ENCODE measurements around the gene NEURL1B.
"Not testable (repeated sequence)": the region's sequence is repeated elsewhere in the genome, so short reads cannot be mapped to it uniquely, and the experiment has no call there.

NEURL1B gene

GRCh38 chr5:172598251-172599203 lies 42.5 kb upstream of the NEURL1B start:
- Histone ChIP-seq H3K27ac (no peak overlapping the region), H3K27me3 (replicated peaks) (no peaks in the 10 kb centered on the region), H3K36me3 (replicated peaks) (no peaks in the 10 kb centered on the region), H3K4me3 (ENCODE audit: low read depth, low read length) (no peak overlapping the region)
- in situ Hi-C loops (cut with HindIII; ENCODE audit: low pct_ligation_motif_present, low sequenced_read_pairs), result no loop called here
- DNase-seq, result no peak
- no peak for TF ChIP-seq CTCF (IDR thresholded peaks at IDR 0.05; ENCODE audit: low read depth, low read length, missing control alignments)

GRCh38 chr5:172599204-172599567 lies 41.9 kb upstream of the NEURL1B start:
- Histone ChIP-seq H3K27ac (no peak overlapping the region), H3K4me3 (ENCODE audit: low read depth, low read length) (no peak overlapping the region), H3K27me3 (replicated peaks) (no peaks in the 10 kb centered on the region), H3K36me3 (replicated peaks) (no peaks in the 10 kb centered on the region)
- no peak for TF ChIP-seq CTCF (IDR thresholded peaks at IDR 0.05; ENCODE audit: low read depth, low read length, missing control alignments)
- no peak for DNase-seq
- in situ Hi-C loops (cut with HindIII; ENCODE audit: low pct_ligation_motif_present, low sequenced_read_pairs), result no loop called here

GRCh38 chr5:172600571-172600970 lies 40.5 kb upstream of the NEURL1B start:
- no peak for TF ChIP-seq CTCF (IDR thresholded peaks at IDR 0.05; ENCODE audit: low read depth, low read length, missing control alignments)
- no peak overlapping the region for H3K4me3 ChIP-seq (ENCODE audit: low read depth, low read length)
- no peak overlapping the region for H3K27ac ChIP-seq
- H3K36me3 ChIP-seq (replicated peaks), result no peaks in the 10 kb centered on the region
- H3K27me3 ChIP-seq (replicated peaks), result no peaks in the 10 kb centered on the region
- in situ Hi-C loops (cut with HindIII; ENCODE audit: low pct_ligation_motif_present, low sequenced_read_pairs), result no loop called here
- no peak for DNase-seq

GRCh38 chr5:172601576-172601975 lies 39.5 kb upstream of the NEURL1B start:
- H3K27me3 ChIP-seq (replicated peaks); in situ Hi-C loops (cut with HindIII; ENCODE audit: low pct_ligation_motif_present, low sequenced_read_pairs); H3K4me3 ChIP-seq (ENCODE audit: low read depth, low read length); H3K27ac ChIP-seq; DNase-seq; H3K36me3 ChIP-seq (replicated peaks): not testable (repeated sequence)

- Histone ChIP-seq H3K27ac (no peak overlapping the region), H3K4me3 (ENCODE audit: low read depth, low read length) (no peak overlapping the region), H3K27me3 (replicated peaks) (no peaks in the 10 kb centered on the region), H3K36me3 (replicated peaks) (no peaks in the 10 kb centered on the region)
- TF ChIP-seq CTCF (IDR thresholded peaks at IDR 0.05; ENCODE audit: low read depth, low read length, missing control alignments), result no peak
- peak; percentile 11 for DNase-seq
- in situ Hi-C loops (cut with HindIII; ENCODE audit: low pct_ligation_motif_present, low sequenced_read_pairs), result no loop called here
These were observed 38.3 kb upstream of the NEURL1B start for GRCh38 chr5:172602783-172603231.

- no peak for TF ChIP-seq CTCF (IDR thresholded peaks at IDR 0.05; ENCODE audit: low read depth, low read length, missing control alignments)
- no peak overlapping the region for H3K4me3 ChIP-seq (ENCODE audit: low read depth, low read length)
- H3K27ac ChIP-seq, result no peak overlapping the region
- DNase-seq, result peak; percentile 2
- no peaks in the 10 kb centered on the region for H3K36me3 ChIP-seq (replicated peaks)
- in situ Hi-C loops (cut with HindIII; ENCODE audit: low pct_ligation_motif_present, low sequenced_read_pairs), result no loop called here
- no peaks in the 10 kb centered on the region for H3K27me3 ChIP-seq (replicated peaks)
These were observed 37.7 kb upstream of the NEURL1B start for GRCh38 chr5:172603251-172603806.
